HEK293 (cell line): ENCODE results near the gene SYTL3.

Source experiments
- CTCF ChIA-PET: fragments of 350-600 bp; formaldehyde crosslinking; extraction: SDS; loops from one replicate; lab custom pipeline; 2021; ENCODE audit warnings: antibody characterized with exemption; lab: Yijun Ruan, JAX
- POLR2A ChIA-PET: fragments of 300-600 bp; formaldehyde crosslinking; extraction: SDS; loops from one replicate; lab custom pipeline; 2020; ENCODE audit warnings: antibody characterized with exemption, inconsistent platforms; lab: Yijun Ruan, JAX
- H3K27ac ChIP-seq: fragments of 200-500 bp; sonication (Bioruptor generic); 2 replicates; pipeline ENCODE4 v1.5.1; 2014; ENCODE audit warnings: low read depth, low read length, control low read depth, inconsistent platforms; ENCODE audit errors: extremely low read depth
- H3K36me3 ChIP-seq, 2 experiments: fragments of 200-500 bp in 1 of 2; sonication (Bioruptor generic) in 1 of 2; 1 replicate in 1 of 2; 2 replicates in 1 of 2; pipeline ENCODE4 v1.5.1; 2014 to 2017; ENCODE audit warnings: inconsistent platforms in 2 of 2, low read length in 2 of 2; ENCODE audit not compliant: control insufficient read depth in 2 of 2, insufficient read depth in 1 of 2
- H3K4me1 ChIP-seq: fragments of 200-500 bp; sonication (Bioruptor generic); 2 replicates; pipeline ENCODE4 v1.5.1; 2014; ENCODE audit warnings: mild to moderate bottlenecking, low read length, inconsistent platforms; ENCODE audit not compliant: control insufficient read depth, insufficient read depth
- H3K4me3 ChIP-seq: 2 replicates; pipeline ENCODE4 v1.5.1; 2011; ENCODE audit warnings: low read depth, mild to moderate bottlenecking, control low read depth, low read length, moderate library complexity
- H3K9me3 ChIP-seq: fragments of 200-500 bp; sonication (Bioruptor generic); 2 replicates; pipeline ENCODE4 v1.5.1; 2014; ENCODE audit warnings: low read depth, low read length, inconsistent platforms; ENCODE audit not compliant: control insufficient read depth, insufficient read depth
- EGR2 ChIP-seq: fragments of 450-650 bp; formaldehyde crosslinking; IDR thresholded peaks from 2 replicates; pipeline ENCODE4 v1.5.1; 2016; ENCODE audit warnings: low read depth, missing biosample characterization, missing genetic modification characterization
- GLIS1 ChIP-seq: fragments of 450-650 bp; formaldehyde crosslinking; IDR thresholded peaks from 2 replicates; pipeline ENCODE4 v1.5.1; 2016; ENCODE audit warnings: missing biosample characterization, missing genetic modification characterization
- IKZF3 ChIP-seq: fragments of 450-650 bp; IDR thresholded peaks from 2 replicates; pipeline ENCODE4 v1.5.0; 2018; ENCODE audit warnings: missing biosample characterization, mild to moderate bottlenecking, missing genetic modification characterization, moderate library complexity
- KLF16 ChIP-seq: fragments of 450-650 bp; formaldehyde crosslinking; IDR thresholded peaks from 2 replicates; pipeline ENCODE4 v1.5.1; 2017; ENCODE audit warnings: missing biosample characterization, missing genetic modification characterization
- PBX3 ChIP-seq: sonication (generic); formaldehyde crosslinking; IDR thresholded peaks from 2 replicates; pipeline ENCODE4 v1.8.1; 2022; ENCODE audit warnings: mild to moderate bottlenecking, moderate library complexity, missing genetic modification reagents
- REPIN1 ChIP-seq: fragments of 450-650 bp; formaldehyde crosslinking; IDR thresholded peaks from 2 replicates; pipeline ENCODE4 v1.5.1; 2017; ENCODE audit warnings: missing biosample characterization, missing genetic modification characterization, low read depth
- TSHZ1 ChIP-seq: fragments of 450-650 bp; formaldehyde crosslinking; IDR thresholded peaks from 2 replicates; pipeline ENCODE4 v1.5.1; 2016; ENCODE audit warnings: missing biosample characterization, missing genetic modification characterization, borderline replicate concordance
- ZFHX2 ChIP-seq: fragments of 450-650 bp; formaldehyde crosslinking; conservative IDR thresholded peaks from 2 replicates; pipeline ENCODE4 v1.5.1; 2016; ENCODE audit warnings: missing biosample characterization, missing genetic modification characterization
- ZNF132 ChIP-seq: fragments of 450-650 bp; formaldehyde crosslinking; IDR thresholded peaks from 2 replicates; pipeline ENCODE4 v1.5.1; 2017; ENCODE audit warnings: missing biosample characterization, missing genetic modification characterization, borderline replicate concordance
- ZNF133 ChIP-seq: fragments of 450-650 bp; formaldehyde crosslinking; IDR thresholded peaks from 2 replicates; pipeline ENCODE4 v1.5.1; 2016; ENCODE audit warnings: missing biosample characterization, missing genetic modification characterization
- ZNF157 ChIP-seq: fragments of 450-650 bp; formaldehyde crosslinking; IDR thresholded peaks from 2 replicates; pipeline ENCODE4 v1.5.1; 2016; ENCODE audit warnings: missing biosample characterization, missing genetic modification characterization
- ZNF169 ChIP-seq: fragments of 450-650 bp; formaldehyde crosslinking; IDR thresholded peaks from 2 replicates; pipeline ENCODE4 v1.5.1; 2016; ENCODE audit warnings: missing biosample characterization, missing genetic modification characterization
- ZNF174 ChIP-seq: fragments of 450-650 bp; formaldehyde crosslinking; IDR thresholded peaks from 2 replicates; pipeline ENCODE4 v1.5.0; 2017; ENCODE audit warnings: missing biosample characterization, mild to moderate bottlenecking, missing genetic modification characterization
- ZNF175 ChIP-seq: fragments of 450-650 bp; formaldehyde crosslinking; IDR thresholded peaks from 2 replicates; pipeline ENCODE4 v1.5.1; 2016; ENCODE audit warnings: missing biosample characterization, missing genetic modification characterization
- ZNF211 ChIP-seq: fragments of 450-650 bp; formaldehyde crosslinking; IDR thresholded peaks from 2 replicates; pipeline ENCODE4 v1.5.1; 2016; ENCODE audit warnings: low read depth, missing biosample characterization, missing genetic modification characterization
- ZNF221 ChIP-seq: fragments of 450-650 bp; formaldehyde crosslinking; IDR thresholded peaks from 2 replicates; pipeline ENCODE4 v1.5.1; 2017; ENCODE audit warnings: missing biosample characterization, missing genetic modification characterization, borderline replicate concordance
- ZNF501 ChIP-seq: fragments of 450-650 bp; formaldehyde crosslinking; IDR thresholded peaks from 2 replicates; pipeline ENCODE4 v1.5.1; 2016; ENCODE audit warnings: missing biosample characterization, missing genetic modification characterization
- ZNF514 ChIP-seq: fragments of 450-650 bp; formaldehyde crosslinking; IDR thresholded peaks from 2 replicates; pipeline ENCODE4 v1.5.1; 2016; ENCODE audit warnings: missing biosample characterization, missing genetic modification characterization
- ZNF596 ChIP-seq: fragments of 450-650 bp; IDR thresholded peaks from 2 replicates; pipeline ENCODE4 v1.5.0; 2018; ENCODE audit warnings: missing biosample characterization, mild to moderate bottlenecking, missing genetic modification characterization, moderate library complexity
- ZNF76 ChIP-seq: fragments of 450-650 bp; formaldehyde crosslinking; IDR thresholded peaks from 2 replicates; pipeline ENCODE4; 2016; ENCODE audit warnings: low read depth, missing biosample characterization, missing genetic modification characterization, borderline replicate concordance
- ZNF792 ChIP-seq: fragments of 450-650 bp; formaldehyde crosslinking; IDR thresholded peaks from 2 replicates; pipeline ENCODE4 v1.5.1; 2016; ENCODE audit warnings: missing biosample characterization, missing genetic modification characterization
- ZSCAN5A ChIP-seq: fragments of 450-650 bp; formaldehyde crosslinking; IDR thresholded peaks from 2 replicates; pipeline ENCODE4 v1.5.1; 2016; ENCODE audit warnings: missing biosample characterization, missing genetic modification characterization
- TF ChIP-seq, protein P1 (sequence below): fragments of 450-650 bp; formaldehyde crosslinking; IDR thresholded peaks from 2 replicates; pipeline ENCODE4 v1.5.1; 2016; ENCODE audit warnings: missing biosample characterization, missing genetic modification characterization

Gene SYTL3

DNA sequence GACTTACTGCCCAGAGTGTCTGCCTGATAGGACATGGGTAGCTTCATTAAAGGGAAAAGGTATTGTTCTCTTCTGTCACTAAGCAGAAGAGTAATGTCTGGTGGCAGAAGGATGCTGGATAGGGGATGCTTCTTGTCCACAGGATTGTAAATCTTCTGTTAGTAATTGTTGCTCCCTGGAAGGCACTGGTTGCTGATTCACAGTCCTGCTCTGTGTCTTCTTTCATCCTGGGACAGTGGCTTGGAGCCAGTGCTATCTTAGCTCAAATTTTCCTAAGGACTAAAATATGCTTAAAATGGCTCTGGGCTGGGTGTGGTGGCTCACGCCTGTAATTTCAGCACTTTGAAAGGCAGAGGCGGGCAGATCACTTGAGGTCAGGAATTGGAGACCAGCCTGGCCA is 48.0 kb downstream of the SYTL3 start:
- ChIA-PET POLR2A (no interaction called here), CTCF (interaction anchor here (1.0 to 2.3 kb wide), 5 partner anchors 8 to 484 kb away, joined by 3 to 13 read pairs (median 8); no protein-coding TSS in a partner anchor)
- Histone ChIP-seq H3K9me3 (no peaks in the 10 kb centered on the region), H3K4me1 (no peaks in the 10 kb centered on the region), H3K27ac (no peak overlapping the region), H3K4me3 (no peak overlapping the region), H3K36me3 (no peaks in the 10 kb centered on the region; a peak in 1 of 3 replicates)
- no peak for TF ChIP-seq REPIN1
- no peak for TF ChIP-seq KLF16
- no peak for TF ChIP-seq ZNF175 (tag by site-specific recombination)
- no peak for TF ChIP-seq ZNF169 (tag by site-specific recombination)
- TF ChIP-seq ZSCAN5A = no peak
- no peak for TF ChIP-seq ZNF211
- no peak for TF ChIP-seq ZNF221
- no peak for TF ChIP-seq ZNF157 (tag by site-specific recombination)
- no peak for TF ChIP-seq ZNF501
- TF ChIP-seq ZNF76 (tag by site-specific recombination) = no peak
- TF ChIP-seq IKZF3 (tag by site-specific recombination) = no peak
- no peak for TF ChIP-seq ZNF132 (tag by site-specific recombination)
- no peak for TF ChIP-seq TSHZ1 (tag by site-specific recombination)
- TF ChIP-seq ZNF133 = no peak
- no peak for TF ChIP-seq GLIS1 (tag by site-specific recombination)
- TF ChIP-seq ZNF174 (tag by site-specific recombination) = no peak
- TF ChIP-seq ZNF792 = no peak
- no peak for TF ChIP-seq PBX3 (CRISPR knock-in tag)
- no peak for TF ChIP-seq ZNF596 (tag by site-specific recombination)

DNA sequence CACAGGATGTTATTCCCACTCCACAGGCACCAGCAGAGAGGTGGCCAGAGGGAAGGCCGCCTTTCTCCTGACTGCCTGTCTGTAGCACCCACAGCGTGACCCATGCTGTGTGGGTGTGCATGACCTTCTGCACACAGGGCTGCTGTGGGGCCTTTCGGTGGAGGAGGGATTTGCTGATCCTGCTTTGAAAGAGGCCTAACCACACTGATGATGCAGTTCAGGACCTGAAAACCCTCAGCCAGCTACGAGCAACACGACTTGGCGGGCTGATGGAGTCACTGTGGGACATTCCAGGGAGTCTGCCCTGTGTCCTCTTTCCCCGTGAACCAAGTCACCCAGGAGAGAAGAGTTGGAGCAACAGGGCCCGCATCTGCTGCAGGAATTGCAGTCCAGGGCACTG is 49.1 kb downstream of the SYTL3 start:
- TF ChIP-seq ZFHX2 (tag by site-specific recombination) (peak; percentile 23; the same call in 1 of the 2 replicates), ZNF514 (tag by site-specific recombination) (no peak), EGR2 (tag by site-specific recombination) (peak; percentile 58)
- TF ChIP-seq, protein P1, sequence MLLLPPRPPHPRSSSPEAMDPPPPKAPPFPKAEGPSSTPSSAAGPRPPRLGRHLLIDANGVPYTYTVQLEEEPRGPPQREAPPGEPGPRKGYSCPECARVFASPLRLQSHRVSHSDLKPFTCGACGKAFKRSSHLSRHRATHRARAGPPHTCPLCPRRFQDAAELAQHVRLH (tag by site-specific recombination) = no peak
- no peaks in the 10 kb centered on the region; a peak in 1 of 3 replicates for H3K36me3 ChIP-seq
- no peaks in the 10 kb centered on the region for H3K9me3 ChIP-seq
- no peaks in the 10 kb centered on the region for H3K4me1 ChIP-seq
- ChIA-PET CTCF (interaction anchor here (6.3 kb wide), 1 partner anchor 274 kb away, joined by 81 read pairs; no protein-coding TSS in a partner anchor), POLR2A (no interaction called here)
- H3K4me3 ChIP-seq = no peak overlapping the region
- no peak overlapping the region for H3K27ac ChIP-seq
